ENCODE results near the gene YPEL5. TPM values are rescaled to one million over a fixed set of nuclear protein-coding genes. Genes with fewer than 3 reads are reported as not detected.

YPEL5 gene
- total RNA-seq, 1 experiment from 2014 or later, result 225 TPM

DNA sequence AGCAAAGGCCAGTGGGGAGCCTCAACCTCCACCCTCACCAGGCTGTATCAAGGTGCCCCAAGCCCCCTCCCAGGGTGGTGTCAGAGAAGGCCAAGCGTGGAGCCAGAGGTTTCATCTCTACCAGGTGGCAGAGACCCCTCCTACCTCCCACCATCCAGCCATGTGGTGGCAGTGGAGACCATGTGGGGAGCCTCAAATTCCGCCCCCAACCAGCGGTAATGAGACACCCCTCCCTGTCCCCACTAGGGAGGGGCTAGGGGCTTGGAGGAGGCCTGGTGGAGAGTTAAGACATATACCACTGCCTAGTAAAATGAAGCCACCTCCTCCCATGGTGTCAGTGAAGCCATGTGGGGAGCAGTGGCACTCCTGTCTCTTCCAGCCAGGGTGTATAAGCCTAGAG lies 24.4 kb upstream of the YPEL5 start:
- TF ChIP-seq EZH2 (IDR thresholded peaks at IDR 0.05; ENCODE audit: borderline replicate concordance, low read depth, low read length, poor library complexity, severe bottlenecking), result no peak
- TF ChIP-seq, protein P1, sequence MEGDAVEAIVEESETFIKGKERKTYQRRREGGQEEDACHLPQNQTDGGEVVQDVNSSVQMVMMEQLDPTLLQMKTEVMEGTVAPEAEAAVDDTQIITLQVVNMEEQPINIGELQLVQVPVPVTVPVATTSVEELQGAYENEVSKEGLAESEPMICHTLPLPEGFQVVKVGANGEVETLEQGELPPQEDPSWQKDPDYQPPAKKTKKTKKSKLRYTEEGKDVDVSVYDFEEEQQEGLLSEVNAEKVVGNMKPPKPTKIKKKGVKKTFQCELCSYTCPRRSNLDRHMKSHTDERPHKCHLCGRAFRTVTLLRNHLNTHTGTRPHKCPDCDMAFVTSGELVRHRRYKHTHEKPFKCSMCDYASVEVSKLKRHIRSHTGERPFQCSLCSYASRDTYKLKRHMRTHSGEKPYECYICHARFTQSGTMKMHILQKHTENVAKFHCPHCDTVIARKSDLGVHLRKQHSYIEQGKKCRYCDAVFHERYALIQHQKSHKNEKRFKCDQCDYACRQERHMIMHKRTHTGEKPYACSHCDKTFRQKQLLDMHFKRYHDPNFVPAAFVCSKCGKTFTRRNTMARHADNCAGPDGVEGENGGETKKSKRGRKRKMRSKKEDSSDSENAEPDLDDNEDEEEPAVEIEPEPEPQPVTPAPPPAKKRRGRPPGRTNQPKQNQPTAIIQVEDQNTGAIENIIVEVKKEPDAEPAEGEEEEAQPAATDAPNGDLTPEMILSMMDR (conservative IDR thresholded peaks at IDR 0.05; ENCODE audit: low read depth, low read length), result no peak
- no peaks in the 10 kb centered on the region for H3K27me3 ChIP-seq (replicated peaks; ENCODE audit: insufficient read depth, low read depth, low read length, poor library complexity)
- DNase-seq (ENCODE audit: low spot score), result no peak
- ChIA-PET CTCF (no interaction called here), POLR2A (ENCODE audit: low non-redundant PET) (no interaction called here)
- peaks cover 17% of the 10 kb centered on the region for H3K9me3 ChIP-seq (ENCODE audit: low read depth, low read length, poor library complexity, severe bottlenecking)
- H3K36me3 ChIP-seq (ENCODE audit: insufficient read depth, low read length, poor library complexity, severe bottlenecking), result peaks cover 9% of the 10 kb centered on the region
- peaks cover 25% of the 10 kb centered on the region for H3K4me1 ChIP-seq (ENCODE audit: insufficient read depth, low read length, poor library complexity, severe bottlenecking)
- no TSS peak for BruUV-seq (replicated peaks)
- H3K4me3 ChIP-seq (ENCODE audit: low read depth, low read length, poor library complexity, severe bottlenecking), result no peak overlapping the region
- H3K27ac ChIP-seq (ENCODE audit: low read depth, low read length, poor library complexity, severe bottlenecking), result peak overlapping the region; percentile 26
- intact Hi-C loops (cut with micrococcal nuclease; ENCODE audit: unreplicated experiment), result no loop called here

- Histone ChIP-seq H3K9me3 (ENCODE audit: low read depth, low read length, poor library complexity, severe bottlenecking) (peaks cover 17% of the 10 kb centered on the region), H3K27ac (ENCODE audit: low read depth, low read length, poor library complexity, severe bottlenecking) (peak overlapping the region; percentile 99), H3K36me3 (ENCODE audit: insufficient read depth, low read length, poor library complexity, severe bottlenecking) (peaks cover 9% of the 10 kb centered on the region), H3K4me3 (ENCODE audit: low read depth, low read length, poor library complexity, severe bottlenecking) (peak overlapping the region; percentile 17), H3K4me1 (ENCODE audit: insufficient read depth, low read length, poor library complexity, severe bottlenecking) (peaks cover 27% of the 10 kb centered on the region), H3K27me3 (replicated peaks; ENCODE audit: insufficient read depth, low read depth, low read length, poor library complexity) (no peaks in the 10 kb centered on the region)
- POLR2A ChIA-PET (ENCODE audit: low non-redundant PET), result interaction anchor here (0.6 to 0.7 kb wide), 4 partner anchors 19 to 717 kb away, joined by 3 to 12 read pairs (median 8); no protein-coding TSS in a partner anchor
- BruUV-seq (replicated peaks), result no TSS peak
- CTCF ChIA-PET, result no interaction called here
- TF ChIP-seq, protein P1 (conservative IDR thresholded peaks at IDR 0.05; ENCODE audit: low read depth, low read length), result no peak
- TF ChIP-seq EZH2 (IDR thresholded peaks at IDR 0.05; ENCODE audit: borderline replicate concordance, low read depth, low read length, poor library complexity, severe bottlenecking), result no peak
- DNase-seq (ENCODE audit: low spot score), result peak; percentile 96
- intact Hi-C loops (cut with micrococcal nuclease; ENCODE audit: unreplicated experiment), result loop anchor here (2.0 kb wide), 1 partner anchor 376 kb away; no protein-coding TSS in a partner anchor
Observed at GRCh38 chr2:30127016-30127893, 19.6 kb upstream of the YPEL5 start.

DNA sequence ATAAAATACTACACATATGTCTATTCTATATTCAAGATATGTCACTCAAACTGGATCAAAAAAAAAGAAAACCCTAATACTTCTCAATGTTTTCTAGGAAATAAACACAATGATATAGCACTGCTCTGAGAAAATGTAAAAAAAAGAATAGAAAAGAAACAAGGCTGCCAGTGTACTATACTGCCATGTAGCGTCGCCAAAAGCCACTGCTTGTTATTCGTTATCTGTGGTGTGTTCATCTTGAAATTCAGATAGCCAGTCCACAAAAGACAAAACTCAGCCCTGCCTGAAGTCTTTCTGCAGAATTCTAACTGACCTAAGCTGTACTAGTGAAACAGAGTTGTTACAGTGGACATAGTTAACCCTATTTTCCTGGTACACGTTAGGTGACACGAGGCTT lies 12.2 kb upstream of the YPEL5 start:
- TF ChIP-seq EZH2 (IDR thresholded peaks at IDR 0.05; ENCODE audit: borderline replicate concordance, low read depth, low read length, poor library complexity, severe bottlenecking), result no peak
- TF ChIP-seq, protein P1 (conservative IDR thresholded peaks at IDR 0.05; ENCODE audit: low read depth, low read length), result no peak
- H3K4me3 ChIP-seq (ENCODE audit: low read depth, low read length, poor library complexity, severe bottlenecking), result no peak overlapping the region
- no TSS peak for BruUV-seq (replicated peaks)
- no peaks in the 10 kb centered on the region for H3K27me3 ChIP-seq (replicated peaks; ENCODE audit: insufficient read depth, low read depth, low read length, poor library complexity)
- DNase-seq (ENCODE audit: low spot score), result no peak
- no peaks in the 10 kb centered on the region for H3K9me3 ChIP-seq (ENCODE audit: low read depth, low read length, poor library complexity, severe bottlenecking)
- H3K4me1 ChIP-seq (ENCODE audit: insufficient read depth, low read length, poor library complexity, severe bottlenecking), result peaks cover 7% of the 10 kb centered on the region
- ChIA-PET POLR2A (ENCODE audit: low non-redundant PET) (no interaction called here), CTCF (no interaction called here)
- intact Hi-C loops (cut with micrococcal nuclease; ENCODE audit: unreplicated experiment), result no loop called here
- no peaks in the 10 kb centered on the region for H3K36me3 ChIP-seq (ENCODE audit: insufficient read depth, low read length, poor library complexity, severe bottlenecking)
- H3K27ac ChIP-seq (ENCODE audit: low read depth, low read length, poor library complexity, severe bottlenecking), result no peak overlapping the region

Measured in A673 (cell line).